Gastroesophageal sphincter (tissue), 4 donors: Measurements from ENCODE around the gene NDE1. TPM values are rescaled to one million over a fixed set of nuclear protein-coding genes. Genes with fewer than 3 reads are reported as not detected.
"Not testable (repeated sequence)": the region's sequence is repeated elsewhere in the genome, so short reads cannot be mapped to it uniquely, and the experiment has no call there.

Source experiments
- ATAC-seq: fragments of 150-250 bp; one replicate; pipeline ENCODE4 v1.9.1; 2016; ENCODE audit warnings: mild to moderate bottlenecking, moderate library complexity
- H3K27ac ChIP-seq, 4 donors: fragments of 200-600 bp; sonication (generic) in 3 of 4; 1 replicate in 3 of 4; 2 replicates in 1 of 4; pipeline ENCODE4 v1.5.1; 2016 to 2019
- H3K27me3 ChIP-seq: fragments of 200-600 bp; sonication (generic); one replicate; pipeline ENCODE4 v1.5.1; 2019
- H3K36me3 ChIP-seq, 2 donors: fragments of 200-600 bp; sonication (generic); one replicate each; pipeline ENCODE4 v1.5.1; 2019; ENCODE audit warnings: control low read depth in 1 of 2
- H3K4me1 ChIP-seq, 3 donors: fragments of 200-600 bp; sonication (generic); 1 replicate in 2 of 3; 2 replicates in 1 of 3; pipeline ENCODE4 v1.5.1; 2016 to 2019; ENCODE audit warnings: control low read depth in 2 of 3
- H3K4me3 ChIP-seq, 2 donors: fragments of 200-600 bp; sonication (generic); one replicate each; pipeline ENCODE4 v1.5.1; 2019; ENCODE audit warnings: mild to moderate bottlenecking in 1 of 2, moderate library complexity in 1 of 2
- H3K9me3 ChIP-seq, 3 donors: fragments of 200-600 bp; sonication (generic); one replicate each; pipeline ENCODE4 v1.5.1; 2017 to 2019; ENCODE audit warnings: control low read depth in 2 of 3
- EP300 ChIP-seq: sonication (generic); formaldehyde crosslinking; IDR thresholded peaks from one replicate; pipeline ENCODE4 v1.6.1; 2017; ENCODE audit warnings: antibody characterized with exemption, mild to moderate bottlenecking
- POLR2A ChIP-seq, 2 donors: fragments of 450-650 bp; IDR thresholded peaks; one replicate each; pipeline ENCODE4 v1.6.1; 2017; ENCODE audit warnings: antibody characterized with exemption in 2 of 2, mild to moderate bottlenecking in 2 of 2, moderate library complexity in 1 of 2
- POLR2AphosphoS5 ChIP-seq: sonication (generic); formaldehyde crosslinking; IDR thresholded peaks from one replicate; pipeline ENCODE4 v1.6.1; 2017; ENCODE audit warnings: antibody characterized with exemption
- WGBS, 2 donors: methylation state at CpG; one replicate each; pipeline ENCODE4 v1.1.5; 2018; ENCODE audit warnings: low coverage in 1 of 2; 5-methylcytosine and 5-hydroxymethylcytosine counted together
- total RNA-seq, 4 donors: library from RNA; depleted of rRNA; stranded (reverse); fragments of >200 nt; gene quantifications; one replicate each; pipeline ENCODE4 v1.1.0, GENCODE V29; 2016
- TF ChIP-seq, protein P1 (sequence below), 4 experiments: fragments of 200-600 bp in 2 of 4; fragments of 450-650 bp in 2 of 4; sonication (generic) in 1 of 4; IDR thresholded peaks; one replicate each; pipeline ENCODE4 v1.5.1; 2017 to 2019; ENCODE audit warnings: antibody characterized with exemption in 4 of 4, mild to moderate bottlenecking in 2 of 4, moderate library complexity in 2 of 4

The NDE1 gene
- total RNA-seq, 4 donors from 2014 or later: 34.9 to 123 (median 62.3) TPM

DNA sequence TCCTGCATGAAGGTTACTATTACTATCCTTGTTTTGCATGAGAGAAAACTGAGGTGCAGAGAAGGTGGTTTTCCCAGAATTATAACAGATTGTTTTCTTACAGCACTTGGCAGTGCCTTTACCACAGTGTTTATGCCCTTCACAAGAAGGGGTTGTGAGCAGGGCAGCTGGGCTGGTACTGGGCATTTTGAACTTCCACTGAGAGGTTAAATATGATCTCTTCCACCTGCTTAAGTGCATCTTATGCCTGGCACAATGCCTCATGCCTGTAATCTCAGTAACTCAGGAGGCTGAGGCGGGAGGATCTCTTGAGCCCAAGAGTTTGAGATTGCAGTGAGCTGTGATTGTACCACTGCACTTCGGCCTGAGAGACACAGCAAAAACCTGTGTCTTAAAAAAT is 36.2 kb downstream of the NDE1 start:
- WGBS, 2 donors: 88% methylated on average over 2 of the region's 2 CpGs; no CpG with 5 or more reads in 1 of the 2 donors
- Histone ChIP-seq H3K4me3 (no peak overlapping the region), H3K4me1 (peaks cover 0 to 17% (median 0%) of the 10 kb centered on the region in 3 donors), H3K36me3 (peaks cover 0 to 76% of the 10 kb centered on the region in 2 donors), H3K9me3 (no peaks in the 10 kb centered on the region), H3K27ac (no peak overlapping the region), H3K27me3 (no peaks in the 10 kb centered on the region)
- no peak for ATAC-seq
- TF ChIP-seq POLR2A (IDR thresholded peaks at IDR 0.05) (no peak), POLR2AphosphoS5 (no peak), EP300 (no peak)
- TF ChIP-seq, protein P1, sequence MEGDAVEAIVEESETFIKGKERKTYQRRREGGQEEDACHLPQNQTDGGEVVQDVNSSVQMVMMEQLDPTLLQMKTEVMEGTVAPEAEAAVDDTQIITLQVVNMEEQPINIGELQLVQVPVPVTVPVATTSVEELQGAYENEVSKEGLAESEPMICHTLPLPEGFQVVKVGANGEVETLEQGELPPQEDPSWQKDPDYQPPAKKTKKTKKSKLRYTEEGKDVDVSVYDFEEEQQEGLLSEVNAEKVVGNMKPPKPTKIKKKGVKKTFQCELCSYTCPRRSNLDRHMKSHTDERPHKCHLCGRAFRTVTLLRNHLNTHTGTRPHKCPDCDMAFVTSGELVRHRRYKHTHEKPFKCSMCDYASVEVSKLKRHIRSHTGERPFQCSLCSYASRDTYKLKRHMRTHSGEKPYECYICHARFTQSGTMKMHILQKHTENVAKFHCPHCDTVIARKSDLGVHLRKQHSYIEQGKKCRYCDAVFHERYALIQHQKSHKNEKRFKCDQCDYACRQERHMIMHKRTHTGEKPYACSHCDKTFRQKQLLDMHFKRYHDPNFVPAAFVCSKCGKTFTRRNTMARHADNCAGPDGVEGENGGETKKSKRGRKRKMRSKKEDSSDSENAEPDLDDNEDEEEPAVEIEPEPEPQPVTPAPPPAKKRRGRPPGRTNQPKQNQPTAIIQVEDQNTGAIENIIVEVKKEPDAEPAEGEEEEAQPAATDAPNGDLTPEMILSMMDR (IDR thresholded peaks at IDR 0.05): no peak

GRCh38 chr16:15689290-15689689 is 39.2 kb downstream of the NDE1 start:
- WGBS, 2 donors: 96 to 100% methylated on average over 3 of the region's 3 CpGs
- TF ChIP-seq POLR2A (IDR thresholded peaks at IDR 0.05) (no peak), EP300 (no peak), POLR2AphosphoS5 (no peak)
- TF ChIP-seq, protein P1 (IDR thresholded peaks at IDR 0.05): no peak
- Histone ChIP-seq H3K9me3 (no peaks in the 10 kb centered on the region), H3K27me3 (no peaks in the 10 kb centered on the region), H3K27ac (no peak overlapping the region), H3K4me1 (no peaks in the 10 kb centered on the region), H3K36me3 (peaks cover 0 to 94% of the 10 kb centered on the region in 2 donors), H3K4me3 (no peak overlapping the region)
- ATAC-seq: no peak

DNA sequence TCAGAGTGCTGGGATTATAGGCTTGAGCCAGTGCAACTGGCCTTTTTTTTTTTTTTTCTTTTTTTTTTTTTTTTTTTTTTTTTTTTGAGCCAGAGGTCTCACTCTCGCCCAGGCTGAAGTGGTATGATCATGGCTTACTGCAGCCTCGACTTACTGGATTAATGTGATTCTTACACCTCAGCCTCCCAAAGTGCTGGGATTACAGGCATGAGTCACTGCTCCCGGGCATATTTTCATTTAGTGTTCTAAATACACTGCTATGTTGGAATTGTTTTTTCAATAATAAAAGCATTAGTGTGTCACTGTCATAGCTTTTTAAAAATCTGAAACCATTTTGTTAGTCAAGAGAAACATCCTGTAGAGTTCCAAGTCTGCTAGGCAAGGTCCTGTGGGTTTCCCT is 40.3 kb downstream of the NDE1 start:
- Histone ChIP-seq H3K27ac (no peak overlapping the region), H3K4me3 (no peak overlapping the region), H3K4me1 (no peaks in the 10 kb centered on the region), H3K27me3 (no peaks in the 10 kb centered on the region), H3K9me3 (no peaks in the 10 kb centered on the region), H3K36me3 (peaks cover 0 to 95% of the 10 kb centered on the region in 2 donors)
- WGBS, 2 donors: 40 to 85% methylated on average over 1 to 3 of the region's 3 CpGs
- ATAC-seq: no peak
- TF ChIP-seq, protein P1 (IDR thresholded peaks at IDR 0.05): no peak
- TF ChIP-seq POLR2A (IDR thresholded peaks at IDR 0.05) (no peak), POLR2AphosphoS5 (no peak), EP300 (no peak)

DNA sequence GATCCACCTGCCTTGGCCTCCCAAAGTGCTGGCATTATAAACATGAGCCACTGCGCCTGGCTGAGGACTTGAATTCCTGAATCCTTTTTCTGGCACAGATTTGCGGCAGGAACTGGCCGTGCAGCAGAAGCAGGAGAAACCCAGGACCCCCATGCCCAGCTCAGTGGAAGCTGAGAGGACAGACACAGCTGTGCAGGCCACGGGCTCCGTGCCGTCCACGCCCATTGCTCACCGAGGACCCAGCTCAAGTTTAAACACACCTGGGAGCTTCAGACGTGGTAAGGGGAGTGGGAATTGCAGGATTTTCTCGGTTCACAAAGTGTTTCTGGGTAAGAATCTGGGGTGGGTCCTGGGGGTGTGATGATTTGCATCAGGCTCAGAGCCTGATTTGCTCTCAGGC is 41.0 kb downstream of the NDE1 start:
- no peaks in the 10 kb centered on the region for H3K4me1 ChIP-seq
- TF ChIP-seq POLR2A (IDR thresholded peaks at IDR 0.05) (no peak), POLR2AphosphoS5 (no peak), EP300 (no peak)
- TF ChIP-seq, protein P1 (IDR thresholded peaks at IDR 0.05): no peak
- H3K27me3 ChIP-seq: no peaks in the 10 kb centered on the region
- H3K36me3 ChIP-seq: peaks cover 0 to 93% of the 10 kb centered on the region in 2 donors
- no peak for ATAC-seq
- no peak overlapping the region for H3K27ac ChIP-seq
- 95% methylated on average over 2 of the region's 10 CpGs; no CpG with 5 or more reads in 1 of the 2 donors for WGBS, 2 donors
- H3K9me3 ChIP-seq: no peaks in the 10 kb centered on the region
- H3K4me3 ChIP-seq: no peak overlapping the region

DNA sequence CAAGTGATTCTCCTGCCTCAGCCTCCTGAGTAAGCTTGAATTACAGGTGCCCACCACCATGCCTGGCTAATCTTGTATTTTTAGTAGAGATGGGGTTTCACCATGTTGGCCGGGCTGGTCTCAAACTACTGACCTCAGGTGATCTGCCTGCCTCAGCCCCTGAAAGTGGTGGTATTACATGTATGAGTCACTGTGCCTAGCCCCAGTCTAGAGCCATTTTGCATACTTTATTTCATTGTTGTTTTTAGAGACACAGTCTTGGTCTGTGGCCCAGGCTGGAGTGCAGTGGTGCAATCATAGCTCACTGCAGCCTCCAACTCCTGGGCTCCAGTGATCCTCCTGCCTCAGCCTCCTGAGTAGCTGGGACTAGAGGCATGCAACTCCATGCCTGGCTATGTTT is 42.5 kb downstream of the NDE1 start:
- ATAC-seq, H3K4me3 ChIP-seq, H3K27me3 ChIP-seq, H3K27ac ChIP-seq, H3K9me3 ChIP-seq, H3K4me1 ChIP-seq: not testable (repeated sequence)
- WGBS, 2 donors: 89 to 100% methylated on average over 1 of the region's 1 CpG
- H3K36me3 ChIP-seq: peaks cover 0 to 93% of the 10 kb centered on the region in 2 donors
